Sigmoid colon (tissue), 4 donors: ENCODE measurements around the gene IL1RAPL1.

Source experiments
- CTCF ChIP-seq, 4 experiments: fragments of 450-650 bp in 3 of 4; fragments of 200-600 bp in 1 of 4; IDR thresholded peaks; one replicate each; pipeline ENCODE4 v1.5.1; 2016 to 2019; ENCODE audit warnings: antibody characterized with exemption in 4 of 4, mild to moderate bottlenecking in 3 of 4, moderate library complexity in 2 of 4
- EP300 ChIP-seq, 4 donors: sonication (generic); formaldehyde crosslinking; IDR thresholded peaks; one replicate each; pipeline ENCODE4 v1.6.1; 2017; ENCODE audit warnings: antibody characterized with exemption in 4 of 4
- POLR2A ChIP-seq, 2 donors: fragments of 450-650 bp; IDR thresholded peaks; one replicate each; pipeline ENCODE4 v1.6.1; 2016; ENCODE audit warnings: antibody characterized with exemption in 2 of 2, mild to moderate bottlenecking in 2 of 2, moderate library complexity in 2 of 2
- POLR2AphosphoS5 ChIP-seq, 4 donors: sonication (generic); formaldehyde crosslinking; IDR thresholded peaks; one replicate each; pipeline ENCODE4 v1.6.1; 2017; ENCODE audit warnings: antibody characterized with exemption in 4 of 4

GRCh38 chrX:29941287-29941686, 1354.0 kb downstream of the IL1RAPL1 start:
- no peak for TF ChIP-seq POLR2AphosphoS5 (IDR thresholded peaks at IDR 0.05)
- TF ChIP-seq CTCF (IDR thresholded peaks at IDR 0.05): no peak
- TF ChIP-seq POLR2A (IDR thresholded peaks at IDR 0.05): no peak
- no peak for TF ChIP-seq EP300 (IDR thresholded peaks at IDR 0.05)
